ENCODE data around the gene ISM2. TPM values are rescaled to one million over a fixed set of nuclear protein-coding genes. Genes with fewer than 3 reads are reported as not detected.

ISM2 gene
- polyA plus RNA-seq, 1 donor, result 0.07 TPM

- Histone ChIP-seq H3K36me3 (ENCODE audit: control insufficient read depth, insufficient read depth, low read length) (peaks cover 36% of the 10 kb centered on the region), H3K27ac (ENCODE audit: low read length) (no peak overlapping the region), H3K9me3 (ENCODE audit: control insufficient read depth, low read depth, low read length) (no peaks in the 10 kb centered on the region), H3K4me1 (ENCODE audit: control insufficient read depth, insufficient read depth, low read length) (peaks cover 3% of the 10 kb centered on the region), H3K27me3 (ENCODE audit: control insufficient read depth, insufficient read depth, low read length) (no peaks in the 10 kb centered on the region), H3K4me3 (ENCODE audit: low read length) (no peak overlapping the region)
- WGBS (ENCODE audit: insufficient coverage, low lambda C conversion rate), result no CpG with 5 or more reads among the region's 5 CpGs
- DNase-seq, result peak in 1 of 2 donors; percentile 26
Observed at GRCh38 chr14:77470224-77470870, 28.3 kb downstream of the ISM2 start.

GRCh38 chr14:77469539-77469938, 29.1 kb downstream of the ISM2 start:
- Histone ChIP-seq H3K9me3 (ENCODE audit: control insufficient read depth, low read depth, low read length) (no peaks in the 10 kb centered on the region), H3K27ac (ENCODE audit: low read length) (no peak overlapping the region), H3K36me3 (ENCODE audit: control insufficient read depth, insufficient read depth, low read length) (peaks cover 44% of the 10 kb centered on the region)

GRCh38 chr14:77469067-77469505, 29.5 kb downstream of the ISM2 start:
- Histone ChIP-seq H3K9me3 (ENCODE audit: control insufficient read depth, low read depth, low read length) (no peaks in the 10 kb centered on the region), H3K36me3 (ENCODE audit: control insufficient read depth, insufficient read depth, low read length) (peaks cover 49% of the 10 kb centered on the region), H3K27me3 (ENCODE audit: control insufficient read depth, insufficient read depth, low read length) (no peaks in the 10 kb centered on the region), H3K27ac (ENCODE audit: low read length) (no peak overlapping the region), H3K4me1 (ENCODE audit: control insufficient read depth, insufficient read depth, low read length) (peaks cover 3% of the 10 kb centered on the region), H3K4me3 (ENCODE audit: low read length) (no peak overlapping the region)
- 100% methylated on average over 1 of the region's 14 CpGs for WGBS (ENCODE audit: insufficient coverage, low lambda C conversion rate)
- no peak for DNase-seq

More at GRCh38 chr14:77469539-77469938, 29.1 kb downstream of the ISM2 start:
- WGBS (ENCODE audit: insufficient coverage, low lambda C conversion rate), result 86% methylated on average over 1 of the region's 1 CpG
- no peaks in the 10 kb centered on the region for H3K27me3 ChIP-seq (ENCODE audit: control insufficient read depth, insufficient read depth, low read length)
- no peak overlapping the region for H3K4me3 ChIP-seq (ENCODE audit: low read length)
- H3K4me1 ChIP-seq (ENCODE audit: control insufficient read depth, insufficient read depth, low read length), result peaks cover 3% of the 10 kb centered on the region
- DNase-seq, result no peak

GRCh38 chr14:77467801-77468200, 30.8 kb downstream of the ISM2 start:
- H3K4me1 ChIP-seq (ENCODE audit: control insufficient read depth, insufficient read depth, low read length), result peaks cover 3% of the 10 kb centered on the region
- H3K27me3 ChIP-seq (ENCODE audit: control insufficient read depth, insufficient read depth, low read length), result no peaks in the 10 kb centered on the region
- WGBS (ENCODE audit: insufficient coverage, low lambda C conversion rate), result no CpG with 5 or more reads among the region's 5 CpGs
- no peaks in the 10 kb centered on the region for H3K9me3 ChIP-seq (ENCODE audit: control insufficient read depth, low read depth, low read length)
- H3K27ac ChIP-seq (ENCODE audit: low read length), result no peak overlapping the region
- no peak overlapping the region for H3K4me3 ChIP-seq (ENCODE audit: low read length)
- DNase-seq, result no peak
- peaks cover 61% of the 10 kb centered on the region for H3K36me3 ChIP-seq (ENCODE audit: control insufficient read depth, insufficient read depth, low read length)

GRCh38 chr14:77459072-77459723, 39.4 kb downstream of the ISM2 start:
- DNase-seq, result peak; percentile 49 to 52
- H3K27ac ChIP-seq (ENCODE audit: low read length), result no peak overlapping the region

GRCh38 chr14:77458249-77458950, 40.2 kb downstream of the ISM2 start:
- 0% methylated on average over 4 of the region's 29 CpGs for WGBS (ENCODE audit: insufficient coverage, low lambda C conversion rate)
- H3K4me1 ChIP-seq (ENCODE audit: control insufficient read depth, insufficient read depth, low read length), result peaks cover 4% of the 10 kb centered on the region
- peak; percentile 26 to 62 for DNase-seq

More at GRCh38 chr14:77459072-77459723, 39.4 kb downstream of the ISM2 start:
- Histone ChIP-seq H3K4me1 (ENCODE audit: control insufficient read depth, insufficient read depth, low read length) (peaks cover 4% of the 10 kb centered on the region), H3K9me3 (ENCODE audit: control insufficient read depth, low read depth, low read length) (no peaks in the 10 kb centered on the region), H3K4me3 (ENCODE audit: low read length) (peak overlapping the region; percentile 91), H3K36me3 (ENCODE audit: control insufficient read depth, insufficient read depth, low read length) (peaks cover 45% of the 10 kb centered on the region), H3K27me3 (ENCODE audit: control insufficient read depth, insufficient read depth, low read length) (no peaks in the 10 kb centered on the region)
- WGBS (ENCODE audit: insufficient coverage, low lambda C conversion rate), result 55% methylated on average over 3 of the region's 13 CpGs

GRCh38 chr14:77457522-77458248, 40.9 kb downstream of the ISM2 start, which contains the start of the genes AHSA1 and VIPAS39:
AHSA1 (plus strand) TSS chr14:77458093; CDS start chr14:77458190, 97 bp downstream.
VIPAS39 (minus strand) TSS chr14:77457601; CDS start chr14:77454102, 3,499 bp downstream.
- WGBS (ENCODE audit: insufficient coverage, low lambda C conversion rate), result no CpG with 5 or more reads among the region's 50 CpGs
- peak within 1 kb of the TSS; percentile 88 for H3K27ac ChIP-seq (ENCODE audit: low read length)
- peaks cover 4% of the 10 kb centered on the region for H3K4me1 ChIP-seq (ENCODE audit: control insufficient read depth, insufficient read depth, low read length)
- H3K9me3 ChIP-seq (ENCODE audit: control insufficient read depth, low read depth, low read length), result no peaks in the 10 kb centered on the region
- H3K36me3 ChIP-seq (ENCODE audit: control insufficient read depth, insufficient read depth, low read length), result peaks cover 36% of the 10 kb centered on the region
- H3K27me3 ChIP-seq (ENCODE audit: control insufficient read depth, insufficient read depth, low read length), result no peaks in the 10 kb centered on the region
- H3K4me3 ChIP-seq (ENCODE audit: low read length), result peak within 1 kb of the TSS; percentile 91
- peak; percentile 99 to 100 for DNase-seq

More at GRCh38 chr14:77458249-77458950, 40.2 kb downstream of the ISM2 start:
- Histone ChIP-seq H3K9me3 (ENCODE audit: control insufficient read depth, low read depth, low read length) (no peaks in the 10 kb centered on the region), H3K27me3 (ENCODE audit: control insufficient read depth, insufficient read depth, low read length) (no peaks in the 10 kb centered on the region), H3K36me3 (ENCODE audit: control insufficient read depth, insufficient read depth, low read length) (peaks cover 38% of the 10 kb centered on the region), H3K4me3 (ENCODE audit: low read length) (peak overlapping the region; percentile 91), H3K27ac (ENCODE audit: low read length) (peak overlapping the region; percentile 88)

GRCh38 chr14:77457115-77457521, 41.5 kb downstream of the ISM2 start:
- Histone ChIP-seq H3K4me3 (ENCODE audit: low read length) (peak overlapping the region; percentile 91), H3K4me1 (ENCODE audit: control insufficient read depth, insufficient read depth, low read length) (peaks cover 4% of the 10 kb centered on the region), H3K9me3 (ENCODE audit: control insufficient read depth, low read depth, low read length) (no peaks in the 10 kb centered on the region), H3K27me3 (ENCODE audit: control insufficient read depth, insufficient read depth, low read length) (no peaks in the 10 kb centered on the region), H3K36me3 (ENCODE audit: control insufficient read depth, insufficient read depth, low read length) (peaks cover 32% of the 10 kb centered on the region), H3K27ac (ENCODE audit: low read length) (peak overlapping the region; percentile 87)
- no peak for DNase-seq
- WGBS (ENCODE audit: insufficient coverage, low lambda C conversion rate), result no CpG with 5 or more reads among the region's 18 CpGs

- Histone ChIP-seq H3K36me3 (ENCODE audit: control insufficient read depth, insufficient read depth, low read length) (peaks cover 27% of the 10 kb centered on the region), H3K9me3 (ENCODE audit: control insufficient read depth, low read depth, low read length) (no peaks in the 10 kb centered on the region), H3K4me3 (ENCODE audit: low read length) (peak overlapping the region; percentile 91), H3K4me1 (ENCODE audit: control insufficient read depth, insufficient read depth, low read length) (peaks cover 4% of the 10 kb centered on the region), H3K27me3 (ENCODE audit: control insufficient read depth, insufficient read depth, low read length) (no peaks in the 10 kb centered on the region), H3K27ac (ENCODE audit: low read length) (no peak overlapping the region)
- WGBS (ENCODE audit: insufficient coverage, low lambda C conversion rate), result 100% methylated on average over 1 of the region's 2 CpGs
- no peak for DNase-seq
Observed at GRCh38 chr14:77455966-77456640, 42.5 kb downstream of the ISM2 start.

Data from large intestine (tissue), 3 donors.